ENCODE results near the gene LRRC18. TPM values are rescaled to one million over a fixed set of nuclear protein-coding genes. Genes with fewer than 3 reads are reported as not detected.
A peak's percentile ranks its signal among the peaks of the same experiment; 100 is the strongest.

The LRRC18 gene
- total and polyA plus RNA-seq, 9 of the 15 experiments (the other 6 are each of a cell fraction or from before 2014, with no cell fraction given) = not detected

GRCh38 chr10:48978318-48978717, 38.7 kb upstream of the LRRC18 start:
- no peak for TF ChIP-seq GMEB1 (CRISPR knock-in tag; IDR thresholded peaks at IDR 0.05)
- TF ChIP-seq ZFP36 (IDR thresholded peaks at IDR 0.05; ENCODE audit: low read depth, low read length, partially characterized antibody) = peak; percentile 68
- peak; percentile 49; the same call in 1 of the 2 replicates for TF ChIP-seq BCOR (IDR thresholded peaks at IDR 0.05)
- no TSS peak for BruUV-seq (replicated peaks)
- Histone ChIP-seq H3K27ac (ENCODE audit: extremely low read depth, low read depth, low read length) (no peak overlapping the region), H4K20me1 (replicated peaks; ENCODE audit: control insufficient read depth, insufficient read depth, low read length) (0 out of 2 replicates have a peak, but pooled peaks cover 4% of the 10 kb centered on the region), H3K4me3 (no peak overlapping the region), H3K79me2 (ENCODE audit: control insufficient read depth, insufficient read depth, low read length) (no peaks in the 10 kb centered on the region), H3K27me3 (ENCODE audit: control insufficient read depth in 2 of 2, insufficient read depth in 2 of 2, low read length in 2 of 2) (peaks cover 0 to 9% of the 10 kb centered on the region in 2 experiments; a peak in 2 of 5 replicates), H3K9me1 (ENCODE audit: control insufficient read depth, insufficient read depth, low read length) (no peaks in the 10 kb centered on the region), H2AFZ (ENCODE audit: low read depth, low read length) (no peak overlapping the region), H3K4me2 (ENCODE audit: insufficient read depth, low read length) (no peak overlapping the region), H3K4me1 (replicated peaks in 1 of 2; ENCODE audit: control insufficient read depth in 2 of 2, insufficient read depth in 2 of 2, low read length in 2 of 2) (peaks cover 4% of the 10 kb centered on the region in 2 experiments; a peak in 2 of 5 replicates), H3K9ac (ENCODE audit: insufficient read depth in 1 of 2, low read depth in 2 of 2, low read length in 2 of 2) (no peak overlapping the region), H3K36me3 (ENCODE audit: control insufficient read depth, insufficient read depth, low read length) (no peaks in the 10 kb centered on the region), H3K9me3 (replicated peaks; ENCODE audit: control insufficient read depth, insufficient read depth, low read depth, low read length) (no peaks in the 10 kb centered on the region)
- intact Hi-C loops (cut with micrococcal nuclease) = no loop called here
- WGBS (ENCODE audit: insufficient coverage, low coverage, missing lambda C conversion rate) = 4% methylated on average over 5 of the region's 5 CpGs
- no peak for DNase-seq (ENCODE audit: extremely low read depth in 1 of 4, low spot score in 3 of 4)
- CTCF ChIA-PET (ENCODE audit: low intra/inter-chr PET ratio) = no interaction called here
- ATAC-seq = no peak
- FAIRE-seq = no peak
- in situ Hi-C loops (cut with MboI) = loop anchor here (5.0 kb wide), 1 partner anchor 539 kb away; no protein-coding TSS in a partner anchor
- POLR2A ChIA-PET = interaction anchor here (0.7 kb wide), 1 partner anchor 15 kb away, joined by 4 read pairs; no protein-coding TSS in a partner anchor

- H3K9ac ChIP-seq (ENCODE audit: insufficient read depth in 1 of 2, low read depth in 2 of 2, low read length in 2 of 2) = no peak overlapping the region
- H3K36me3 ChIP-seq (ENCODE audit: control insufficient read depth, insufficient read depth, low read length) = no peaks in the 10 kb centered on the region
- ChIA-PET POLR2A (no interaction called here), CTCF (ENCODE audit: low intra/inter-chr PET ratio) (interaction anchor here (1.1 to 1.9 kb wide), 3 partner anchors 535 to 543 kb away, joined by 3 to 10 read pairs (median 6); no protein-coding TSS in a partner anchor)
- H3K27me3 ChIP-seq (ENCODE audit: control insufficient read depth in 2 of 2, insufficient read depth in 2 of 2, low read length in 2 of 2) = peaks cover 0 to 20% of the 10 kb centered on the region in 2 experiments; a peak in 4 of 5 replicates
- in situ Hi-C loops (cut with MboI) (loop anchor here (5.0 kb wide), 1 partner anchor 541 kb away; no protein-coding TSS in a partner anchor), intact Hi-C loops (cut with micrococcal nuclease) (no loop called here)
- H3K79me2 ChIP-seq (ENCODE audit: control insufficient read depth, insufficient read depth, low read length) = no peaks in the 10 kb centered on the region
- no peak overlapping the region for H3K4me3 ChIP-seq
- peak; percentile 48 for FAIRE-seq
- peak; percentile 79 for ATAC-seq
- no peak overlapping the region for H3K27ac ChIP-seq (ENCODE audit: extremely low read depth, low read depth, low read length)
- peaks cover 0 to under 1% of the 10 kb centered on the region in 2 experiments; a peak in 2 of 5 replicates for H3K4me1 ChIP-seq (replicated peaks in 1 of 2; ENCODE audit: control insufficient read depth in 2 of 2, insufficient read depth in 2 of 2, low read length in 2 of 2)
- no peaks in the 10 kb centered on the region for H3K9me1 ChIP-seq (ENCODE audit: control insufficient read depth, insufficient read depth, low read length)
- 0 out of 2 replicates have a peak, but pooled peaks cover 4% of the 10 kb centered on the region for H4K20me1 ChIP-seq (replicated peaks; ENCODE audit: control insufficient read depth, insufficient read depth, low read length)
- DNase-seq (ENCODE audit: extremely low read depth in 1 of 4, low spot score in 3 of 4) = peak; percentile 32 to 36 (median 32)
- H3K9me3 ChIP-seq (replicated peaks; ENCODE audit: control insufficient read depth, insufficient read depth, low read depth, low read length) = no peaks in the 10 kb centered on the region
- no peak overlapping the region for H3K4me2 ChIP-seq (ENCODE audit: insufficient read depth, low read length)
- H2AFZ ChIP-seq (ENCODE audit: low read depth, low read length) = no peak overlapping the region
- BruUV-seq (replicated peaks) = no TSS peak
- TF ChIP-seq CEBPB (tag; IDR thresholded peaks at IDR 0.05) (peak; percentile 49; the same call in 1 of the 2 replicates), TAF15 (IDR thresholded peaks at IDR 0.05; ENCODE audit: low read depth, low read length) (no peak), SMC3 (conservative IDR thresholded peaks at IDR 0.05; ENCODE audit: insufficient read depth, low read depth, low read length) (peak; percentile 52), HMGXB4 (CRISPR knock-in tag; IDR thresholded peaks at IDR 0.05) (no peak), HDAC3 (IDR thresholded peaks at IDR 0.05; ENCODE audit: borderline replicate concordance, partially characterized antibody) (no peak), SMAD4 (CRISPR knock-in tag; conservative IDR thresholded peaks at IDR 0.05) (no peak), DPF2 (IDR thresholded peaks at IDR 0.05) (no peak), XRCC3 (IDR thresholded peaks at IDR 0.05) (no peak), ZNF449 (CRISPR knock-in tag; IDR thresholded peaks at IDR 0.05) (no peak)
These were observed 36.6 kb upstream of the LRRC18 start for GRCh38 chr10:48976196-48976595.

Measured in K562 (cell line).